Measurements from ENCODE around the gene FBXO46.

Gene FBXO46

DNA sequence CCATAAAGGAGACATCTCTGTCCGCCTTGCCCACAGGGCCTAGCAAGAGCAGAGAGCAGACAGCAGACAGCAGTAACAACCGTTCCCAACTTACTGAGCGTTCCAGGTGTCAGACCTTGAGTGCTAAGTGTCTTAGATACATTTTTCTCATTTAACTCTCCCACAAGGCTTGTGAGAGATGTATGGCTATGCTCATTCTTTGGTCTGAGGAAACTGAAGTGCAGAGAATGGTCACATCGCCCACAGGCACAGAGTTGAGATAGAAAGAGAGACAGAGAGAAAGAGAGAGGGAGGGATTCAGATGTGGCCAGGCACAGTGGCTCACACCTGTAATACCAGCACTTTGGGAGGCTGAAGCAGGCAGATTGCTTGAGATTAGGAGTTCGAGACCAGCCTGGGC, 16.8 kb upstream of the FBXO46 start:
- no peak overlapping the region for H3K4me3 ChIP-seq (ENCODE audit: low read depth, low read length)
- no peak for DNase-seq (ENCODE audit: low read depth)
- TF ChIP-seq, protein P1, sequence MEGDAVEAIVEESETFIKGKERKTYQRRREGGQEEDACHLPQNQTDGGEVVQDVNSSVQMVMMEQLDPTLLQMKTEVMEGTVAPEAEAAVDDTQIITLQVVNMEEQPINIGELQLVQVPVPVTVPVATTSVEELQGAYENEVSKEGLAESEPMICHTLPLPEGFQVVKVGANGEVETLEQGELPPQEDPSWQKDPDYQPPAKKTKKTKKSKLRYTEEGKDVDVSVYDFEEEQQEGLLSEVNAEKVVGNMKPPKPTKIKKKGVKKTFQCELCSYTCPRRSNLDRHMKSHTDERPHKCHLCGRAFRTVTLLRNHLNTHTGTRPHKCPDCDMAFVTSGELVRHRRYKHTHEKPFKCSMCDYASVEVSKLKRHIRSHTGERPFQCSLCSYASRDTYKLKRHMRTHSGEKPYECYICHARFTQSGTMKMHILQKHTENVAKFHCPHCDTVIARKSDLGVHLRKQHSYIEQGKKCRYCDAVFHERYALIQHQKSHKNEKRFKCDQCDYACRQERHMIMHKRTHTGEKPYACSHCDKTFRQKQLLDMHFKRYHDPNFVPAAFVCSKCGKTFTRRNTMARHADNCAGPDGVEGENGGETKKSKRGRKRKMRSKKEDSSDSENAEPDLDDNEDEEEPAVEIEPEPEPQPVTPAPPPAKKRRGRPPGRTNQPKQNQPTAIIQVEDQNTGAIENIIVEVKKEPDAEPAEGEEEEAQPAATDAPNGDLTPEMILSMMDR (IDR thresholded peaks at IDR 0.05; ENCODE audit: control insufficient read depth, extremely low read depth, insufficient read depth) = no peak

DNA sequence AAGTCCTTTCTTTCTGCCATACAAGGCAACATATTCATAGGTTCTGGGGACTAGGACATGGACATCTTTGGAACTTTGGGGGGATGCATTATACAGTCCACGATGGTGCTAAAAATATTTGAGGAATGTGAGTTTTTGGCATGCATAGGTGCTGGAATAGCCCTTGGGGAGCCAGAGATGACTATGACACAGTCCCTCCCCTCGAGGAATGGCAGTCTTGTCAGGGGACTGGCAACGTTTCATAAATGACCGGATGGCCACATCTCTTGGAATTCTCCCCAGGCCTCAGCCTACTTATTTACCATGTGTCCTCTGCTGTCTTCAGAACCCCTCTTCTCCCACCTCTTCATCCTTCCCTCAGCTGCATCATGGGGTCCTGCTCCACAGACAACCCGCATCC, 16.2 kb upstream of the FBXO46 start:
- no peak for DNase-seq (ENCODE audit: low read depth)
- TF ChIP-seq, protein P1 (IDR thresholded peaks at IDR 0.05; ENCODE audit: control insufficient read depth, extremely low read depth, insufficient read depth) = no peak
- H3K4me3 ChIP-seq (ENCODE audit: low read depth, low read length) = no peak overlapping the region

DNA sequence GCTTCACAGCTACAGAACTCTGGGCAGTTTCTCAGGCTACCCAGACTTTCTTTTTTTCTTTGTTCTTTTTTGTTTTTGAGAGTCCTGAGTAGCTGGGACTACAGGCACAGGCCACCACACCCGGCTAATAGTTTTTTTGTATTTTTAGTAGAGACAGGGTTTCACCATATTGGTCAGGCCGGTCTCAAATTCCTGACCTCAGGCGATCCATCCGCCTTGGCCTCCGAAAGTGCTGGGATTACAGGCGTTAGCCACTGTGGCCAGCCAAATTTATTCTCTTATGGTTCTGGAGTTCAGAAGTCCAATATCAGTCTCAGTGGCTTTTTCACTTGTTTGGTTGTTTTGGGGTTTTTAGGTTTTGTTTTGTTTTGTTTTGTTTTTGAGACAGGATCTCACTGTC, 14.9 kb upstream of the FBXO46 start:
- H3K4me3 ChIP-seq (ENCODE audit: low read depth, low read length) = no peak overlapping the region
- no peak for DNase-seq (ENCODE audit: low read depth)
- TF ChIP-seq, protein P1 (IDR thresholded peaks at IDR 0.05; ENCODE audit: control insufficient read depth, extremely low read depth, insufficient read depth) = no peak

DNA sequence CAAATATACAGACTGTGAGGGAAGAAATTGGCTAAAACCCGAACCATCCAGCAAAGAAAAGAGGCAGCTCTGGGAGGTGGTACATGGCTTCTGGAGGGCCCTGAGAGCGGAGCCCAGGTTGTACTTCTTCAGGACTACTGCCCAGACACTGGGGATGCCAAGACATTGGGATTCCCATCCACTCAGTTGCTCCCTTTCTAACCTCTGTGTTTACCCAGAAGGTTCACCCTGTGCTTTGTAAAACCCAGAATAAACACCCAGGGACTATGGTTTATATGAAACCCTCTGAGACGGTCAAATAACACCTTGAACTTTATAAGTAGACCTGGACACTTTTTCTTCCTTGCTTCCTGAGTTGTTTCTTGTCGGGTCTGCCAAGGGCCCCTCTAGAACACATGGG, 12.3 kb upstream of the FBXO46 start:
- TF ChIP-seq, protein P1 (IDR thresholded peaks at IDR 0.05; ENCODE audit: control insufficient read depth, extremely low read depth, insufficient read depth) = no peak
- DNase-seq (ENCODE audit: low read depth) = peak; percentile 96
- no peak overlapping the region for H3K4me3 ChIP-seq (ENCODE audit: low read depth, low read length)

DNA sequence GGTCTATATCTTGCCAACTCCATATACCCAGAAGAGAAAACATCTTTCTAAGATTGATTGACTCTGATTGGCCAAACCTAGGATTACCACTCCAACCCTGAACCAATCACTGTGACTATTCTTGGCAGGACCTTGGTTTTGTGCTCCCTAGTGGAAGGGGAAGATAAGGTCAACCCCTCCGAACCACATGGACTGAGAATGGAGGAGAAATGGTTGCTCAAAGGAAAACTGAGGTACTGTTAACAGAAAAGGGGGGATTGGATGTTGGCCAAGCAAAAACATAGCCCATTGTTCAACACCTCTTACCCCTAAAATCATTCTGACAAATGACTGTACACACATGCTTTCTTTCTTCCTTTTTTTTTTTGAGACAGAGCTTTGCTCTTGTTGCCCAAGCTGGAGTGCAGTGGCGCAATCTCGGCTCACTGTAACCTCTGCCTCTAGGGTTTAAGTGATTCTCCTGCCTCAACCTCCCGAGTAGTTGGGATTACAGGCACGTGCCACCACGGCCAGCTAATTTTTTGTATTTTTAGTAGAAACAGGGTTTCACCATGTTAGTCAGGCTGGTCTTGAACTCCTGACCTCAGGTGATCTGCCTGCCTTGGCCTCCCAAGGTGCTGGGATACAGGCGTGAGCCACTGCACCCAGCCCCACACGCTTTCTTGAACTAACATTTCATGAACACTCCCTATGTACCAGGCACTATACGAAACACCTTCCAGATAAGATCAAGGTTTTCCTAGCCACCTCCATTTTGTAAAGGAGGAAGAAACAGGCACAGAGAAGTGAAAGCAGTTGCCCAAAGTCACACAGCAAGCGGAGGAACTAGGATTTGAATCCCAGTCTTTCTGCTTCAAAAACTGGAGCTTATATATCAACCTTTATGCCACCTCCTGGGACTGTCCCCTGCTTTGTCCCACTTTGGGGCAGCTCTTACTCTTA, 9.1 kb upstream of the FBXO46 start:
- DNase-seq (ENCODE audit: low read depth) = no peak
- TF ChIP-seq, protein P1 (IDR thresholded peaks at IDR 0.05; ENCODE audit: control insufficient read depth, extremely low read depth, insufficient read depth) = no peak
- no peak overlapping the region for H3K4me3 ChIP-seq (ENCODE audit: low read depth, low read length)

DNA sequence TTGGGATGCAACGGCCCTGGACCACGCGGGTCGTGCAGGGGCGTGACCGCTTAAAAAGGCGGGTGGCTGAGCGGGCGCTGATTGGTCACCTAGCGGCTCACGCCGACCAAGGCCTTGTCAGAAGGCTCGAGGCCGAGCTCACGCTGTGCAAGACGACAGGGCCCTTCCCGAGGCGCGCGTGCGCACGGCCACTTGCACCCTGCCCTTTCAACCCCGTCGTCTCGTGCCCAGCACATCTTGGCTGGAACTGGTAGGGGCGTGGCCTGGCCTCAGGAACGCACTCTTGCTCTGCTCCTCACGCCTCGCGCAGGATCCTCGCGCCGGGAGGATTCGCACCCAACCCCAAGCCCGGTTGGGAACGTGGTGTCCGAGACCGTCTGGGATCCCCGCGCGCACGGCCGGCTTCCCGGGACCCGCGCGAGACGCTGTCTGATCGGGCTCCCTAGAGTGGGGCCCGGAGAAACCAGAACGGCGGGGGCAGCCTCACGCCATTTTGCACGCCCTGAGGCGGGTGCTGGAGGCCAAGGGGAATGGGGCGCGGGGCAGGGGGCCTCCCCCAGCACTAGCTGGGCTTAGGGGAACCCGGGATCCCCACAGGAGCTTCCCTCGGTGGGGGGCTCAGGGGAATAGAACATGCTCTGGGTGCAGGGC, 2.6 kb upstream of the FBXO46 start, which contains the start of gene MEIOSIN:
MEIOSIN (plus strand) TSS at position 280 of the 651 bp plus-strand sequence. CDS start 1,938 bp downstream, outside the sequence.
- DNase-seq (ENCODE audit: low read depth) = no peak
- no peak within 1 kb of the TSS for H3K4me3 ChIP-seq (ENCODE audit: low read depth, low read length)
- TF ChIP-seq, protein P1 (IDR thresholded peaks at IDR 0.05; ENCODE audit: control insufficient read depth, extremely low read depth, insufficient read depth) = no peak
